Measurements from ENCODE around the gene SRL.

Gene SRL

DNA sequence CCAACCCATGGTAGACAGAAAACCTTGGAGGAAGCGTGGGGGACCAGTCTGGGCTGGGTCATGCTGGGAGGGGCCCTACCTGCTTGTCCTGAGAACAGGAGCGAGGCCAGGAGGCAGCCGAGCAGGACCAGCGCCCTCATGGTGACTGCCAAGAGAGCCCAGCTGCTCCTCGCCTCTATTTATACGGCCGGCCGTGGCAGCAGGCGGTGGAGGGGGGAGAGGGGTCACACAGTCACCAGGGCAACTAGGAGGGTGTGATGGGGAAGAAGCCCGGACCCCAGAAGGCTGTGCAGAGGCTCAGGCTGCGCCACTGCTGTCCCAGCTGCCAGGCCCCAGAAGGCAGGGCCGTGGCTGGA lies at the start of gene SRL:
SRL (minus strand) TSS at position 153 of the 356 bp plus-strand sequence; CDS start at position 140, 13 bp downstream.
- DNase-seq (ENCODE audit: low read depth), result no peak

GRCh38 chr16:4290236-4290830 lies 48.5 kb upstream of the SRL start:
- DNase-seq (ENCODE audit: low read depth), result no peak

DNA sequence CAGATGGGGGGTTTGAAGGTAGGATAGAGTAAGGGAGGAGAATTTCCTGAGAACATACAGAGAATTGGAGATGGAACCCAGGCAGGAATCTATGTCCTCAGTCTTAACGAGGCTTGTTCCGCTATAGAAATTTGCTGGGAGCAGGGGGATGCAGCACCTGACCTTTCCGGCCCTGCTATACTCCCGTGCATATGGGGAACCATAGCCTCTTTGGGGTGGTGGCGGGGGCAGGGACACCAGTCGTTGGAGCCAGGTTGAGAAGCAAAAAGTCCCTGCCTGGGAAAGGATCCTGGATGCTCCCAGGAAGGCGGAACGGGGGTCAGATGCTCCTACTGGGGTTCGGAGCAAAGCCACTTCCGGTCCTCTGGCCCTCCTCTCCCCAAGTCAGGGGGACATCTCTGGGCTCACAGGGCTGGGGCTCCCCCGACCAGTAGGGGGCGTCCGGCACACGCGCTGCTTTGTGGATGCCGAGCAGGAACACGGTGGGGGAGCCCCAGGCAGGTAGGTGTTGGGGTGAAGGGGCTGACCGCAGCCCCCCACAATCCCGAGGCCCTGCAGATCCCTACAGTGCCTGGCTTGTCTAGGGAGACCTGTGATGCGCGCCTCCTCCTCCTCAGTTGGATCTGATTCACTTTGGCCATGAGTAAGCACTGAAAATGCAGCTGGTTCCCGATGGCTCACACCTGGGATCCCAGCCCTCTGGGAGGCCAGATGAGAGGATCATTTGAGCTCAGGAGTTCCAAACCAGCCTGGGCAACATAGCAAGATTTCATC lies 46.5 kb upstream of the SRL start:
- DNase-seq (ENCODE audit: low read depth), result peak; percentile 71

DNA sequence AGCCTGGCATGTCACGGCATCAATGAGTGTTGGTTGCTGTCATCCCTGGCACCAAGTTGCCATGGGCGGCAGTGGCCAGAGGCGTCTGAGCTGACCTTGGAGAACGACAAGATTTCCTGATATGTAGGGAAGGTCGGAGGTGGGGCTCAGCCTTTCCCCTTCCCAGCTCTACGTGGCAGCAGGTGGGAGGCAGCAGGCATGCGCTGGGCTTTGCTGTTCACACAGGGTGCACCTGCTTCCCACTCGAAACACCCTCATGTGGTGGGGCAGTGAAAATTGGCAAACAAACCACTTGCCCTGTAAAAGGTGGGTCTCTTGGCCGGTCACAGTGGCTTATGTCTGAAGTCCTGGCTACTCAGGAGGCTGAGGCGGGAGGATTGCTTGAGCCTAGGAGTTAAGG lies 43.3 kb upstream of the SRL start:
- no peak for DNase-seq (ENCODE audit: low read depth)

DNA sequence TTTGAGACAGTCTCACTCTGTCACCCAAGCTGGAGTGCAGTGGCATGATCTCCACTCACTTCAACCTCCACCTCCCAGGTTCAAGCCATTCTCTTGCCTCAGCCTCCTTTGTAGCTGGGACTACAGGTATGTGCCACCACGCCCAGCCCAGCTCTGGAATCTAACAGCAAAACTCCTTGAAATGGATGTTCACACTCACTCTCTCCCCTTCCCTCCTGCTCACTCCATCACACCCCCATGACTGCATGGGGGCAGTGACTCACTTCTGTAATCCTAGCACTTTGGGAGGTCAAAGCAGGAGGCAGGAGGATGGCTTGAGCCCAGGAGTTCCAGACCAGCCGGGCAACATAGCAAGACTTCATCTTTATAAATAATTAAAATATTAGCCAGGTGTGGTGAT lies 42.1 kb upstream of the SRL start:
- DNase-seq (ENCODE audit: low read depth), result no peak

DNA sequence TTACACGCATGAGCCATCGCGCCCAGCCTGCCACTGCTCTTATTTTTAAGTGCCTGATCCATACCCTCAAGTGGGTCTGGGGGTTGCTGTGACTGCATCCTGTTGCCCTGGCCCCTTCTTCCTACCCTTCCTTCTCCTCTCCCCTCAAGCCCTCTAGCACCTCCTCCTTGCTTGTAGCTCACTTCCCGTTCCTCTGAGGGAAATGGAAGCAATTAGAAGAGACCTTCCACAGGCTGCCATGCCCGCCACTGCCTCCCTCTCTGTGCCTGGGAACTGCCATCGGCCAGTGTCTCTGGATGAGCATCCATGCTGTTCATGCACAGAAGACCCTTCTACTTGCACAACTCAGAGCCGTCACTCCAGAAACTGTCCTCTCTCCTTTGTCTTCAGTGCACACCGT lies 41.6 kb upstream of the SRL start:
- DNase-seq (ENCODE audit: low read depth), result no peak

GRCh38 chr16:4280625-4281024 lies 38.7 kb upstream of the SRL start:
- DNase-seq (ENCODE audit: low read depth), result no peak

DNA sequence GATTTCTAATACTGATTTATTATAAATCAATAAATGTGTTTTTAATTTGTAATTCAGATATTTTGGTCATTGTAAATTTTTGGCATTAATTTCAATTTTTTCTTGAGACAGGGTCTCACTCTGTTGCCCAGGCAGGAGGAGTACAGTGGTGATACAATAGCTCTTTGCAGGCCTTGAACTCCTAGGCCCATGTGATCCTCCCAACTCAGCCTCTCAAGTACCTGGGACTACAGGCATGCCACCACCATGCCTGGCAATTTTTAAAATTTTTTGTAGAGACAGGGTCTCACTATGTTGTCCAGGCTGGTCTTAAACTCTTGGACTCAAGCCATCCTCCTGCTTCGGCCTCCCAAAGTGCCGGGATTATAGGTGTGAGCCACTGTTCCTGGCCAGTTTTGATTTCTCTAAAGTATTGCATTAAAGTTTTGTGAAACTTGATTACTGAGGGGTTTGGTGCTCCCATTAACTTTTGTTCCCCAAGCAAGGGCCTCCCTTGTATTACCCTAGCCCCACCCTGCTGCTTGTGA lies 36.2 kb upstream of the SRL start:
- no peak for DNase-seq (ENCODE audit: low read depth)

GRCh38 chr16:4275861-4276260 lies 34.0 kb upstream of the SRL start:
- no peak for DNase-seq (ENCODE audit: low read depth)

DNA sequence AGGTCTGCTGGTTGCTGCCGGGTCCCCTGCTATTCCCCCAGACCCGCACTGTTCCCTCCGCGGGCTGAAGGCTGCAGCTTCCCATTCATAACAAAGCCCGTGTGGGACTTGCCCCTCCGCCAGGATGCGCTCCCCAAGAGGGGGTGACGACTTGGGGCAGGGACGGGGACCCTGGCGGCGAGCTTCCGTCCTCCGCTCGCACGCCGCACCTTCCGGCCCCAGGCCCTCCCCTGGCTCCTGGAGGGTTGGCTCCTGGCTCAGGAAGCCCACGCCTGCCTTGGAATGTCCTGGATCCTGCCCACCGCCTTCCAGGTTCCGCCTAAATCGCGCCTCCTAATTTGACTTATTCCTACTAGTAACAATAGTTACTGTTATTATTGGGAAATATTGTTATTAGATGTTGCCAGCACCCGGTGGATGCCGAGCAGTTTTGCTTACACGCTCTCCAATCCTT lies 32.0 kb upstream of the SRL start:
- DNase-seq (ENCODE audit: low read depth), result no peak

DNA sequence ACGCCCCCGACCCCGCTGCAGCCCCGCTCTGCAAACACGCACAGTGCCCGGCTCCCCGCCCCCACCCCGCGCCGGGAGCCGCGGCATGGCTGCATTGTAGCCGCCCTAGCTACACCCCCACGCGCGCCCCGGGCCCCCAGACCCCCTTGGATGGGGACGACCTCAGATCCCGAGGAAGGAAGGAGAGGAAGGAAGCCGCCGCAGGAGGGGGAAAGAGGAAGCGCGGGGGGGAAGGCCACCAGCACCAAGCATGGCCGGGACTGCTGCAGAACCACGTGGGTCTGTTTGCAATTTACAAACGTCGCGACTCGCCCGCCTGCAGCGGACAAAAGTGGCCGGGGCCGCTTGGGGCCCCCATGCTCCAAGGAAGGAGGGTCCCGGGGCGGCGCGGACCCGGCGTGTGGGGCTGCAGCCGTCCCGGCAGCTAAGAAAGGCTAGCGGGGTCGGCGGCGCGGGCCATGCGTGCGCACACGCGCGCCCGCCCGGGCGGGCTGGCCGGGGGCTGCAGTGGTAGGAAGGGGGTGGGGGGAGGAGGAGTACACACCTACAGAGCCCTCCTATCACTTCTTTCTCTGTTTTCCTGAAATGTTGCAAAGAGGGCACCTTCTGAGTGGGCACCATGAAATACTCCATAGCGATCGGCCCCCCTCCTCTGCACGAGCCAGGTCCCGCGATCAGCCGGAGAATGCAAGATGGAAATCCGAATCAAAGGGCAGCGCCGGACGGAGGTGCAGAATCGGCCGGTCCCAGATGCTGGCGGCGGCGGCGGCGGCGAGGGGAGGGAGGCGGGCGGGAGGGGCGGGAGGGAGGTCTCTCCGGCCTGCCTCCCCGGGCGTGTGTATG lies 30.5 kb upstream of the SRL start:
- no peak for DNase-seq (ENCODE audit: low read depth)

GRCh38 chr16:4271176-4272113 lies 29.6 kb upstream of the SRL start:
- peak; percentile 75 for DNase-seq (ENCODE audit: low read depth)

DNA sequence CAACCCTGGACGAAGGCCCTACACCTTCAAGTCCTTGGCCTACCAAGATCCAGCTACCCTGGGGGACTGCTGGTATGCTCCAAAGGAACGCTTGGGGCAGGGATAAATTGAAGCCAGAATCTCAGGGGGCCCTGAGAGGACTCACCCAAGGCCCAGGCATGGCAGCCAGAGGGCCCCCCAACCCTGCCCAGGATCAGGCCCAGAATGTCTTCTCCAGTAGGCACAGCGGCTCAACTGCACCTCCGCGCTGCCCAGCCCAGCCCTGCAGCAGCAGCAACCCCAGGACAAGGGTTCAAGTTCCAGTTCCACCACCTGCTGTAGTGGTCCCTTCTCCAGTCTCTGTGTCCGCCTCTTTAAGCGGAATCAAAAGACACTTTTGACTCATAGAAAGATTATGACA lies 28.7 kb upstream of the SRL start:
- no peak for DNase-seq (ENCODE audit: low read depth)

DNA sequence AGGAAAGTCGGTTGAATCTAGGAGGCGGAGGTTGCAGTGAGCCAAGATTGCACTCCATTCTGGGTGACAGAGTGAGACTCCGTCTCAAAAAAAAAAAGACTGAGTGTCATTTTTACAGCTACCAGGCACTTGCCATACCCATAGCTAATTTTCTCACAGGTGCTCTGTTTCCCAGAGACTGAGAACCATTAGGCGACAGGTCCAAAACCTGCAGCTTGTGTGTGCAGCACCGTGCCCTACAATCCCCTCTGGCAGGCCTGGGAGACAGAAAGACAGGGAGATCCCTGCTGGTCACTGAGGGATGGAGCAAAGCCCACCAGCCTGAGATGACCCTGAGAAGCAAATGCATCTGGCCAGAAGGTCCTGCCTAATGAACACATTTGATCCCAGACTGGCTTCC lies 28.2 kb upstream of the SRL start:
- no peak for DNase-seq (ENCODE audit: low read depth)

DNA sequence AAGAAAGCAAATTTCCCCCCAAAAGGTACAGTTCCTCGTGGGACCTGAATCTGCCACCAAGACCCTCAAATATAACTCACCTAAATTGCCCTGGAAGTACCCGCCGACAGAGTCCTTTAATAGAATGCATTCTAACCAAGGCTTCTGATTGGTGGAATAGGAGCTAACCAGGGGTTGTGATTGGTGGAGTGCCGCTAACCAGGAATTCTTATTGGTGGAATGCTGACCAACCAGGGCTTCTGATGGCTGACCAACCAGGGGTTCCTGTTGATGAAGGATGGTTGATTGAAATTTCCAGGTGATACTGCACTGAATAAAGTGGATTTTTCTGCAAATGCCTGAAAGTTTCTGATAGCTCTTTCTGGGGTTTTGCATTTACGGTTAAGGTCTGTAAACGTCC lies 24.5 kb upstream of the SRL start:
- no peak for DNase-seq (ENCODE audit: low read depth)

DNA sequence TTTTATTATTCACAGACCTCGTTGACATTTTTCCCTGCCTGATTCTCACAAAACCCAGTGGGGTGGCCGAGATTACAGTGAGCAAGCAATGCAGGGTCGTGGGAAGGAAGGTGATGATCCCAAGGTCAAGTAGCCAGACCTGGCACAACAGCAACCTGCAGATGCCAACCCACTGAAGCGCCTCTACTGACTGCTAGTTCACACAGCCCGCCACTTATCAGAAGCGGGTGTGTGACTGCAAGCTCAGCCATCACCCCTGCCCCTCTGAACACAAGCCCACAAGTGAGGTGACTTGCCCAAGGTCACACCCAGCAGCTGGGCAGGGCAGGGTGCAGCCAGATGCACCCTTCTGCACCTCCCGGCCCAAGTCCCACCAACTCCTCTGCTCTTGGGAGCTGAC lies 23.8 kb upstream of the SRL start:
- no peak for DNase-seq (ENCODE audit: low read depth)

DNA sequence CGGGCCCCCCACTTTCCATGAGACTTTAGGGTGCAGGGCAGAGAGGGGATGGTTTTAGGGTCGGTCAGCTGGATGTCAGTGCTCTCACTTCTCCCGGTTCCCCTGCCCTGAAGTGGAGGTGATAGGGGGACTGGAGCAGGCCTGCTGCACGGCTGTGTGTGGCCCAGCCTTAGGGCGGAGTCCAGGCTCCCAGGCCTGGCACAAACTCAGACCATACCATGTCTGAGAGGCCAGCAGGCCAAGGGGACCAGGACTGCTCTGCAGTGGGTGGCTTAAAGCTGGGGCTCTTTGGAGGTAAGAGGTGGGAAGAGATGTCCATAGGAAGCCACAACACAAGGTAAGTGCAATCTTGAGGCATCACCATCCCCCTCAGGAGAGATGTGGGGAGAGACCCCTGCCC lies 22.7 kb upstream of the SRL start:
- no peak for DNase-seq (ENCODE audit: low read depth)

DNA sequence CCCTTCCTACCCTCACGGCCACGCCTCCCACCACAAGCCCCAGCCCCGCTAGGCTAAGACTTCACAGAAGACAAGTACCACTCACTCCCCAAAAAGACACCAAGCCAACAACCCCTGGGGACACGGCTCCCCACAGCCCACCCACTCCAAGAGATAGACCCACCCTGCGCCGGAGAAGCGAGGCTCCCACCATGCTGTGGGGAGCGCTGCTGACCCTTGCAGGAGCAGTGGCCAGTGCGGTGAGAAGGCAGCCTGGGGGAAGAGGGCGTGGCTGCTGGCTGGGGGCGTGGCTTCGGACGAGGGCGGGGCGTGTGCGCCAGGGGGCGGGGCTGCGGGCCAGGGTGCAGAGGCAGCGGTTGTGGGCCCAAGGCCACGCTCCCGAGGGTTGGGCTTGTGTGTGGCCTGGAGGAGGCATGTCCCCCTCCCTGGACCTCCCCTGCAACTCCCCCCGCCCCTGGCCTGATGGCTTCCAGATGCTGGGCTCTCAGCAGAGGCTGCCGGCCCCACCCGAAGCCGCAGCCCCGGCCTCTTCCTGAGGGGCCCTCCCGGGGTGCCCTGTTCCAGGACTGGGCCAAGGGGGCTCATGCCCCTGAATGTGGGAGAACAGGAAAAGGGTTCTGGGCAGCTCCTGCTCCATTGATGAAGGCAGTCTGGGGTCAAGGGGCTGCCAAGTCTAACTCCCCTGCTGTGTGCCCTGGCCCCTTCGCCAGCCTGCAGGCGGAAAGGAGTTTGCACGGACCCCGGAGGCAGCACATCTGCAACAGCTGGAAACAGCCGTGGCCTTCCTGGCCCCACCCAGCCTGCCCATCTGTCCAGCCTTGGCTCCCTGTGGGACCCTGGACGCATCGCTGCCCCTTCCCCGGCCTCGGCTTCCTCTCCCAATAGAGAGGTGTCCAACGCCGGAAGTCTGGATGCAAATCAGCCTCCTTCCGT lies 21.9 kb upstream of the SRL start:
- DNase-seq (ENCODE audit: low read depth), result no peak

DNA sequence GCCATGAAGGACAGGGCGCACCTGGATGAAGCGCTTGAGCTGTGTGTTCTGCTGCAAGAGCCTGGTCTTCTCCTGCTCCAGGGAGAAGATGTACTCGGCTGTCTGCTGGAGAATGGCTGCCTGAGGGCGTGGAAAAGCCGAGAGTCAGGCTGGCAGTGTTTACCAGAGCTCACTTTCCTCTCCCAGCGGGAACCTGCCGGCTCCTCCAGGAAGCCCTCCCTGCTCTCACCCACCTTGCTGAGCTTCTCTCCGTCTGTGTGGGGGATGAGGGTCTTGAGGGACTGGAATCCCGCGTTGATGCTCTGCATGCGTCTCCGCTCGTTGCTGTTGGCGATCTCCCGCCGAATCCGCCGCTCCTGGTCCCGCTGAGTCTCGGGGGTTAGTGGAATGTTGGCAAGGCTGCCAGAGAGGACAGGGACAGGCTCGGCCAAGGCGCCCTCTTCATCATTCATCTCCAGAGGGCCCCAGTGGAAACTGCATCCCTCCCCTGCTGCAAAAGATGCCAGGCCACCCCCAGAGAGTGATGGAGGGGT lies 20.5 kb upstream of the SRL start:
- no peak for DNase-seq (ENCODE audit: low read depth)

GRCh38 chr16:4261557-4262172 lies 19.8 kb upstream of the SRL start:
- no peak for DNase-seq (ENCODE audit: low read depth)

Measured in stimulated activated CD8-positive, alpha-beta memory T cell treated with anti-CD3 and anti-CD28 coated beads, Interleukin-15, amount 100 ng/mL, for 1 hour (primary cell).